Measurements from ENCODE around the gene BSDC1.
"Not testable (repeated sequence)": the region's sequence is repeated elsewhere in the genome, so short reads cannot be mapped to it uniquely, and the experiment has no call there.

Gene BSDC1

DNA sequence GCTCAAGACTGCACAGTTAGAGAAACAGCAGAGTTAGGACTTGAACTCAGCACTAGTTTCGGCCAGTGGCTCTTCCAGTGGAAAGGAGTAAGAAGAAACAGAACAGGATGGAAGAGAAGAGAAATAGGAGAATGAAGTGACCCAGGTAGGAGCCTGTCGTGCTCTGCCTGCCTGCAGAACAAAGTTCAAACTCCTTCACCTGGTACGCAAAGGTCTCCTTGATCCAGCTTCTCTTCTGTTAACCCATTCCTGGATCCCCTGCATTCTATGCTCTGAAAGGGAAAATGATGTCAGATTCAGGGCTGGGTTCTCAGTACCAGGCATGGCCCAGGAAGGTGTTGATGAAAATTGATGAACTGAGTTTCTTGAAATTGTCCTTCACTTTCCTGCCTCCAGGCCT lies 35.8 kb downstream of the BSDC1 start:
- no peak for DNase-seq (ENCODE audit: low read depth)

DNA sequence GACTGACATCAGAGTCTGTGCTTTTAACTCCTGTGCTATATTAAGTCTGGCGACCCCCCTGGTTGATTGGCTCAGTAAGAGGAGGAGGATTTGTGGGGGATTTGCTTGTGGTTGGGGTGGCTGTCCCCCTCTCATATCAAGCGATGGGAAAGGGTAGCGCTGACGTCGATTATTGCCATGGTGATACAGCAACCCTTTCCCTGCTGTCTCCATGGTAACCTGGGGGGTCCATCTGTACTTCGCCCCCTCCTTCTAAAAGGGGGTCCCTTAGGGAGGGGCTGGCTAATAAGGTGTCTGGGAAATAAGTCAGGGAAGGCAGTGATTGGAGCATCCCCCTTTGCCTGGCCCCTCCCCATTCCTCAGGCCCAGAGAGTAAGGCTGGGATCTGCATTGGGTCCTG lies 36.6 kb downstream of the BSDC1 start:
- DNase-seq (ENCODE audit: low read depth), result no peak

DNA sequence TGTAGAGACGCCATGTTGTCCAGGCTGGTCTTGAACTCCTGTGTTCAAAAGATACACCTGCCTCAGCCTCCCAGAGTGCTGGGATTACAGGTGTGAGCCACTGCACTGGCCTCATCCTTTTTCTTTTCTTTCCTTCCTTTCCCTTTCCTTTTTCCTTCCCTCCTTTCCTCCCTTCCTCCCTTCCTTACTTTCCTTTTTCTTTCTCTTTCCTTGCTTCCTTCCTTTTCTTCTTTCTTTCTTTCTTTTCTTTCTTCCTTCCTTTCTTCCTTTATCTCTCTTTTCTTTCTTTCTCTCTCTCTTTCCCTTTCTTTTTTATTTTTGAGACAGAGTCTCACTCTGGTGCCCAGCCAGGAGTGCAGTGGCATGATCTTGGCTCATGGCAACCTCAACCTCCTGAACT lies 37.8 kb downstream of the BSDC1 start:
- no peak for DNase-seq (ENCODE audit: low read depth)

DNA sequence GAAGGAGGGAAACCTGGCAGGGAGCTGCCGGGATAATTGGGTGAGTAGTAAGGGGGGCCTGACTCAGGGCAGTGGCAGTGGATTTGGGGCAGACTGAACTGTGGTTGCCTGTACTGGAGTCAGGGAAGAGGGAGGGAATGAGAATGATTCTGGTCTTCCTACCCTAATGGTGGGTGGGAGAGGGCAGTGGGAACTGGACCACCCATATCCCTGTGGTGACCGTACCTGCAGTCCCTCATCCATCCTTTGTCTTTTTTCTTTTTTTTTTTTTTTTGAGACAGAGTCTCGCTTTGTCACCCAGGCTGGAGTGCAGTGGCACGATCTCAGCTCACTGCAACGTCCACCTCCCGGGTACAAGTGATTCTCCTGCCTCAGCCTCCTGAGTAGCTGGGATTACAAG lies 38.5 kb downstream of the BSDC1 start:
- not testable (repeated sequence) for DNase-seq (ENCODE audit: low read depth)

DNA sequence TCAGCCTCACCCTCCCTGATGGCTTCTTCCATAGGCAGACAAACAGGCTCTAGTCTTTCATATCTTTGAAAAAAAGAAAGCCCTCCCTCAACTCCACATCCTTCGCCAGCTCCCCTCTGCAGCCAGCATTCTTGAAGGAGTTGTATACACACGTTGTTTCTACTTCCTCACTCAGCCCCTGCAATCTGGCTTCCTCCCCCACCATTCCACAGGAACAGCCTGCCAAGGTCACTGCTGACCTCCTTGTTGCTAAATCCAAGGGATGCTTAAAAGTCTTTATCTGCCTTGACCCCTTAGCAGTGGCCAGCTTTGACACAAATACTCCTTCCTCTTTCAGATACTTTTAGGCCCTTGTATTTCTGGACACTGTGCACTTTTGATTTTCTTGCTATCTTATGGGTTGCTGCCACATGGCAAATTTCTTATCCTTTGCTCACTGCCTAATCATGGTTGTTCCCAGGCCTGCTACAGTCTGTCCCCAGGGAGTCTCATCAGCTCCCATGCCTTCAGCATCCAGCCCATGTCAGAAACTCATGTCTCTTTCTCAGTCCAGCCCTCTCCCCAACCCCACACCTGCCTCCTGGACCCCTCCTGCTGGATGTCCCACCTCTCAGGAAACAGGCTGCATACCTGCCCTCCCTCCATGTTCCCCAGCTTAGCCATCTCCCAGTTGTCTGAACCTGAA lies 40.2 kb downstream of the BSDC1 start:
- no peak for DNase-seq (ENCODE audit: low read depth)

DNA sequence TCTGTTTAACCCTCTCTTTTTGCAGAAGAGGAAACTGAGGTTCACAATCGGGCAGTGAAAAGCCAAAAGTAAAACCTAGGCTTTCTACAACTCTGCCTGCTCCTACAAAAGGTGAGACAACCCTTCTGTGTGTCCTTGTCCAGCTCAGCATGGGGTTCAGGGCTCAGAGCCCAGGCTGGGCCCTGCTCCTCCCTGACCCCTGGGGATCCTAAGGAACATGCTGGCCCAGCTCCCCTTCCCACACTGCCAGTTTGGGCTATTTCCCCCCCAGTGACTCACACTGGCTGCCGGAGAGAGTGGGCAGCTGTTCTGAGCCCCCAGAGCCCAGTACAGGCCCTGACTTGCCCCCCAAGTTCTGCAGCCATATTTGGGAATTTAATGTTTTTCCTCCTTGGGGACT lies 40.8 kb downstream of the BSDC1 start:
- no peak for DNase-seq (ENCODE audit: low read depth)

DNA sequence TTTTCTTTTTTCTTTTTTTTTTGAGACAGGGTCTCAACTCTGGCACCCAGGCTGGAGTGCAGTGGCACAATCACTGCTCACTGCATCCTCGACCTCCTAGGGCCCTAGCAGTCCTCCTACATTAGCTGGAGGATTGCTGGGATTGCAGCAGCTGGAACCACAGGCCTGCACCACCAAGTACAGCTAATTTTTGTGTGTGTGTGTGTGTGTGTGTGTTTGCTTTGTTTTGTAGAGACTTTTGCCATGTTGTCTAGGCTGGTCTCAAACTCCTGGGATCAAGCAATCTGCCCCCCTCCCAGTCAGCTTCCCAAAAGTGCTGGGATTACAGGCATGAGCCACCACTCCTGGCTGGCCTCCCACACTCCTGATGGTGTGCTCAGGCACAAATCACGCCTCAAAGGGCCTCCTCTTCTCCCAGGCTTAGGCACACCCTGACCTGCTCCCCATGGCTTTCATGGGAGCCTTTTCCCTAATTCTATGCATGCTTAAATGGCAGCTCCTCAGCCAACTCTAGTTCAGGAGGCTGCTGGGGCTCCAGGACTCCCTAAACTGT lies 41.3 kb downstream of the BSDC1 start:
- no peak for DNase-seq (ENCODE audit: low read depth)

DNA sequence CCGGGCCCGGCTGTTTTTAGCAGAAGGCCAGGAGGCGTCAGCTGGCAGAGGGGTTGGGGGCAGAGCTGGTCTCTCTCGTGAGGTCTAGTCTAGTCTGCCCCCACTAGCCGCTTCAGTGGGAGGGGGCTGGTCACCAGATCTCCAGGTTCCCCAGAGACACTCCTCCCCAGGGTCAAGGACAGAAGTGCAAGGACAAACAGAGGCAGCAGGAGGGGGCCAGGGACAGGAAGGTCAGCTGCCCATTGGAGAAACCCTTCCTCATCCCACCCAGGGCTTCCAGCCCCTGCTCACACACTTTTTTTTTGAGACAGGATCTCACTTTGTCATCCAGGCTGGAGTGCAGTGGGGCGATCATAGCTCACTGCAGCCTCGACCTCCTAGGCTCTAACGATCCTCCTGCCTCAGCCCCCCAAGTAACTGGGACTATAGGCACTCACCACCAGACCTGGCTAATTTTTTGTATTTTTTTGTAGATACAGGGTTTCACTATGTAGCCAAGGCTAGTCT lies 41.9 kb downstream of the BSDC1 start:
- no peak for DNase-seq (ENCODE audit: low read depth)

DNA sequence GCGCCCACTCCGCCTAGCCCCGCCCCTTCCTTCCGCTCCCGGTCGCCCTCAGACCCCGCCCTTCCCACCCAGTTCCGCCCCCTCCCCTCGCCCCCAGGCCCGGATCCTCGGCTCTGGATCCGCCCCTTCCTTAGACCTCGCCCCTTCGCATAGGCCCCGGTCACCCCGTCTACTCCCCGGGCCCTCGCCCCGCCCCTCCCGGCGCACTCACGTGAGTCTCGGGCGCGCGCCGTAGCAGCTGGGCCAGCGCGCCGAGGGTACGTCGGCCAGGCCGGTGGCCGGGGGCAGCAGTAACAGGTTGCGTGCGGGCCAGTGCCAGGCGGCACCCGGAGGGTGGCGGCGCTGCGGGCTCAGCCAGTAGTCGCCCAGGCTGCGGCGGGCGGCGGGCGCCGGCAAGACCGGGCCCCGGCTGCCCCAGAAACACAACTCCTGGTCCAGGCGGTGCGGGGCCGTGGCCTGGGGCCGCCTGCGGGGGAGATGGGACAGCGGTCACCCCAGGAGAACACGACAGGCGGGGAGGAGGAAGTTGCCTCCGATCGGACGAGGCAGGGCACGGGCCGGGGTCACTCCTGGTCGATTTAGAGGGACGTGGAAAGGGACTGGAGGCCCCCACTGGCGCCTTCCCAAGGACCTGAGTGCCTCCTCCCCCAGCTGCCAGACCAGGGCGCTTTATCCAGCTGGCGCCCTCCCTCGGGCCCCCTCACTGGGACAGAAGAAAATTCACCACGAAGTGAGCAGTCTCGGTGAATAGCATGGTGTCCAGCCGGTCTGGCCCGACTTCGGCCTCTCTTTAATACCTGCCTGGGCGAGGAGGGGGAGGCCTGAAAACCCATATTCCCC lies 42.6 kb downstream of the BSDC1 start:
- DNase-seq (ENCODE audit: low read depth), result peak; percentile 83

DNA sequence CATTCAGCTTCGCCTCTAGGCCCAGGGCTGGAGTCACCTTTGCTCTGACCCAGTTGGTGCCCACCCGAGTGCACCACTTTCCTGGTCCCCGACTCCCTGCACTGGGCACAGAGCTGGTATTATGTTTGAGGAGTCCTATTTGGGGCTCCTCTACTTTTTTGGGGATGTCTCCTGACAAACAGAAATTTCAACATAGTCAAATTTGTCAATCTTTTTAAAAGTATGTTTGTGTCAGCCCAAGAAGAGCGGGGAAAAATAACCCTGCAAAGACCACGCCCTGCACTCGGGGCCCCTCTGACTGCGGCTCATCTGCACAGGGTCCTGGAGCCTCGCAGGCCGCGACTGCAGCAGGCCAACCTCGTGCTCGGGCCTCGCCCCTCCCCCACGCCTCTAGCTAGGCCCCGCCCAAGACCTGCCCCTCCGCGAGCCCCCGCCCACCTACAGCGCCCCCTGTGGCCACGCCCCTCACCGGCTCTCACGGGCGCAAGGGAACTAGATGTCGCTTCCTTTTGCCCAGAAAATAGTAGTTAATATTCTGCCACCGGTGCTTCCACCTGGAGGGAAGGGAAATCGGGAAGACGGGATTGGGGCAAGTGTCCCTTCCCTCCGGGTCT lies 43.3 kb downstream of the BSDC1 start:
- DNase-seq (ENCODE audit: low read depth), result peak; percentile 60

DNA sequence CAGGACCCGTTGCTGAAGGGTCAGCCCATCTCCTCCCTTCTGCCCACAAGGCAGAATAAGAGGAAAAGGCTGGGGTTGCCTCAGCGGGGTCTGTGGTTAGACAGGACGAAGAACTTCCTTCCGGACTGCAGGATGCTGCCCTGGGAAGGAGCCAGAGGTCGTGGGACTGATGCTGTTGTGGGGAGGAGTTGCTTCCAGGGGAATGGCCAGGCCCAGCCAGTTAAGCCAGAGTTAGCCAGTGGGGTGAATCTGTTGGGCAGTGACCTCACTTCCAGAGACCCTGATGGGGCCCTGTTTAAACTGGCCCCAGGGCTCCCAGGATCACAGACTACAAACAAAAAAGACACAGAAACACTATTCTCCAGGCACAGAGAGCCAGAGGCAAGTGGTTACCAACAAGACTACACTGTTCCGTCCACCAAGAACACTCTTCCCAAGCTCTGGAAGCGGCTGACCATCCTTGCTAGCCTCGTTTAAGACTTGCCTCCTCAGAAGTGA lies 45.0 kb downstream of the BSDC1 start:
- no peak for DNase-seq (ENCODE audit: low read depth)

DNA sequence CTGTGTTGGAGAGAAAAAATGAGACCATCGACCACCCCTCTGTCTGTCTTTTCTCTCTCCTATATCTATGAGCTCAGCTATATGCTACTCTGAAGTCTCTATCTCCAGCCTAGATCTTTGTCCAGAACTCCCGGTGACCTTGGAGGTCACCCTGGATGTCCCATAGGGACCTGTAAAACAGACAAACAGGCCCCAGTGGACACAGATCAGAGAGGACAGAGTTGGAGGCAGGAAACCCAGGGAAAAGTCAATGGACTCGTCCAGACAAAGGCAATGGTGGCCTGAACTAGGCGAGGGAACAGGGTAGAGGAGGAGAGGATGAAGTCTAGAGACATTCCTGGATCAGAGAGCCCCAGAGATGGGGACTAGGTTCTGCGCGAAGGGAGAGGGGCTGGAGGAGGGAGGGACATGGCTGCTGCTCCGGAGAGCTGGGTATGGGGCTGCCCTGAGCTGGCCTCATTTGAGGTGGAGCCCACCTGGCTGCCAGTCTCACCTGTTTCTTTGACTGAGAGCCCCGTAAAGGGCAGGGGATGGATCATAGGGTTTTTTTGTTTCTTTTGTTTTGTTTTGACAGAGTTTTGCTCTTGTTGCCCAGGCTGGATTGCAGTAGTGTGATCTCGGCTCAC lies 47.6 kb downstream of the BSDC1 start:
- DNase-seq (ENCODE audit: low read depth), result no peak

DNA sequence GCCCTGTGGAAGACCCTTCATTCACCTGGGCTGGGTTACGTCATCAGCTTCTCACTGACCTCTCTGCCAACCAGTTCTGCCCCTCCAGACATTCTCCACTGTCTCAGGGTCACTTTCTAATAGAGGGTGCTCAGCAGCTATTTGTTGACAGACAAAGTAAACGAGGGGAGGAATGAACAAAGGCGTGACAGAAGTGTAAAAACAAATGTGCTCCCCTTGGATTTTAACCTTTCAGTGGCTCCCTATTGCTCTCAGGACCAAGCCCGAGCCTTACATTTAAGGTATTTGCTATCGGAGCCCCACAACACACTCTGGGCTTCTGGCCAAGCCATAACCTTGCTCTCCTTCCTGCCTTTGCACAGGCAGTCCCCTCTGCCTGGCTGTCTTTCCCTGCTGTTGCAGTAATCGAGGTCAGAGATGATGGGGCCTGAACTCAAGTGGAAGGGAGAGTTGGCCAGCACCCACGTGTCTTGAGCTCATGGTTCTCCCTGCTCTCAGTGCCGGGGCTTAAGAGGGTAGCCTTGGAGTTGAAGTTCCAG lies 48.9 kb downstream of the BSDC1 start:
- DNase-seq (ENCODE audit: low read depth), result no peak

DNA sequence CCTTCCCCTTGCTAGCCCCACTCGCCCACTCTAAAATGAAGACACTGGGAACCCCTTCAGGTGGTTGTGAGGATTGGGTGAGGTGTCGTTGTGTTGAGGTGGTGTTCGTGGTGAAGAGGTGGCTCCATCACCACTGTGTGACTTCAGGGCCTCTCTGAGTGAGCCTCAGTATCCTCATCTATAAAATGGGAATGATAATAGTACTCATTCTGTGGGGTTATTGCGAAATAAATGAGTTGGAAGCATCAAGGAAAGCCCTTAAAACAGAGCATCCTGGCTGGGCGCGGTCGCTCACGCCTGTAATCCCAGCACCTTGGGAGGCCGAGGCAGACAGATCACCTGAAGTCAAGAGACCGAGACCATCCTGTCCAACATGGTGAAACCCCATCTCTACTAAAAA lies 51.5 kb downstream of the BSDC1 start:
- no peak for DNase-seq (ENCODE audit: low read depth)

DNA sequence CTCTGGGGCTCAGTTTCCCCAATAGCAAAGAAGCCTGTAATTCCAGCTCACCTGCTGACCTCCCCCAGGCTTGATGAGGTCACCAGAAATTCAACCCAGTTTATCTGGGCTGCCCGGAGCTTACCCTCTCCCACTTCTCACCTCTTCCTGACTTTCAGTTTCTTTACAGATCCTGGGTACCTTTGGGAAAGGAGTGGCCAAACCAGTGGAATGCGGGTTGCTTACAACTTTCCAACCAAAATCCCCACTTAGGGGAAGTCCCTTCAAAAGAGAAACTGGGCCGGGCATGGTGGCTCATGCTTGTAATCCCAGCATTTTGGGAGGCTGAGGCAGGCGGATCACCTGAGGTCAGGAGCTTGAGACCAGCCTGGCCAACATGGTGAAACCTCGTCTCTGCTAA lies 52.3 kb downstream of the BSDC1 start:
- DNase-seq (ENCODE audit: low read depth), result no peak

DNA sequence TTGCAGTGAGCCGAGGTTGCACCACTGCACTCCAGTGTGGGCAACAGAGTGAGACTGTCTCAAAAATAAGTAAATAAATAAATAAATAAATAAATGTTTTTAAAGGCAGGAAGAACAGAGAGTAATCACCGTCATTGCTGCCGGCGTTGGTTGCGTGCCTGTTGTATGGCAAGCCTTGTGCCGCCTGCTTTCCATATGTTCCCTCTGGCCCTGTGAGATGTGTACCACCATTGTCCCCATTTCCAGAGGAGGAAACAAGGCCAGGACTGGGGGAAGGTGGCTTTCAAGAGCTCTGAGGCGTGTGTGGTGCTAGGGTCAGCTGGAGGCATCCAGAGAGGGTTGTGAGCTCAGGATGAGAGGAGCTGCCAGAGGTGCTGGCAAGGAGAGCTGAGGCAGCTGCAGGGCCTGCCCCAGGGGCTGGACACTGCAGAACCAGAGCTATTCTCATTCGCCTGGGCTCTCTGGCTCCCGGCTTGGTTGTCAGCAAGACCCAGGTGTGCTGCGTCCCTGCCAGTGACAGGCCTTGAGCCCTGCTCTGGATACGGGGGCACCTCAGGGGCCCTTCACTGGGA lies 53.0 kb downstream of the BSDC1 start:
- DNase-seq (ENCODE audit: low read depth), result no peak

DNA sequence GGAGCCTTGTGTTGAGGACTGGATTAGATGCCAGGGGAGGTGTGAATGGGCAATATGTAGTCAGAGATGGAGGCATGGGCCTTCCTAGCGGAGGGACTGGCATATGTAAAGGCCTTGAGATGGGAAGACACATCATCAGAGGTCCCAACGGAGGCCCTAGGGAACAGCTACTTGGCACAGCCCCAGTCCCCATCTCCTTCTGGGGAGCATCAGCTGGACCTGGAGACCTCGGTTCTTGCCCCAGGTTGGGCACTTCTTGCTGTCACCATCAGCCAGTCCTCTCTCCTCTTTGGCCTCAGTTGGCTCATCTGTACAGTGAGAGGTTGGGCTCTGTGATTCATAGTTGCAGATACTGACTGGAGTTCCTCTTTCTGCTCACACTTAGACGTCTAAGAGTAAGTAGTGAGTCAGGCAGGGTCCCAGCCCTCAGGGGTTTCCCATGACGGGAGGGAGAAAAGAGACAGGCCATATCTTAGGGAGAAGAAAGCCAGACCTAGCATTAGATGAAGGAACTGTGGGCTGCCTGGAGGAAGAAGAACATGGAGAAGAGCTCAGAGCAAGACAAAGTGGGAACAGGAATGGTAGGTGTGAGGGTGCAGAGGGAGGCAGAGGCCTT lies 54.8 kb downstream of the BSDC1 start:
- no peak for DNase-seq (ENCODE audit: low read depth)

DNA sequence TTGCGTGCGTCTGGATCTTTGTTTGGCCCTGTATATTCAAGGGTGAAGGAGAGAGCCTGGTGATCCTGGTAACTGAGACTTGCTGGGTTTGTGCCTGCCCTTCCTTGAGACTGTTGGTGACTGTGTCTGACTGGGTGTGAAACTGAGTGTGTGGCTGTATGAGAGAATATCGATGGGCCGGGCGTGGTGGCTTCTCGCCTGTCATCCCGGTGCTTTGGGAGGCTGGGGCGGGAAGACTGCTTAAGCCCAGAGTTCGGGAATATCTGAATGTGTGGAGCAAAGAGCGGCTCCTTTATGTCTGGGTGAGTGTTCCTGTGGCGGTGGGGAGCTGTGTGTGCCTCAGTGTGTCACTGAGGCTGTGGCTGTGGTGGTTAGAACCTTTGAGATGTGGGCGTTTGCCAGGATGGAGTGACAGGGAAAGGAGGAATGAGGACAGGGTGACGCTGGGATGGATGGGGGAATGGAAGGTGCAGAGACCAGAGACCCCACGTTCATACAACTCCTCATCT lies 55.5 kb downstream of the BSDC1 start:
- no peak for DNase-seq (ENCODE audit: low read depth)

DNA sequence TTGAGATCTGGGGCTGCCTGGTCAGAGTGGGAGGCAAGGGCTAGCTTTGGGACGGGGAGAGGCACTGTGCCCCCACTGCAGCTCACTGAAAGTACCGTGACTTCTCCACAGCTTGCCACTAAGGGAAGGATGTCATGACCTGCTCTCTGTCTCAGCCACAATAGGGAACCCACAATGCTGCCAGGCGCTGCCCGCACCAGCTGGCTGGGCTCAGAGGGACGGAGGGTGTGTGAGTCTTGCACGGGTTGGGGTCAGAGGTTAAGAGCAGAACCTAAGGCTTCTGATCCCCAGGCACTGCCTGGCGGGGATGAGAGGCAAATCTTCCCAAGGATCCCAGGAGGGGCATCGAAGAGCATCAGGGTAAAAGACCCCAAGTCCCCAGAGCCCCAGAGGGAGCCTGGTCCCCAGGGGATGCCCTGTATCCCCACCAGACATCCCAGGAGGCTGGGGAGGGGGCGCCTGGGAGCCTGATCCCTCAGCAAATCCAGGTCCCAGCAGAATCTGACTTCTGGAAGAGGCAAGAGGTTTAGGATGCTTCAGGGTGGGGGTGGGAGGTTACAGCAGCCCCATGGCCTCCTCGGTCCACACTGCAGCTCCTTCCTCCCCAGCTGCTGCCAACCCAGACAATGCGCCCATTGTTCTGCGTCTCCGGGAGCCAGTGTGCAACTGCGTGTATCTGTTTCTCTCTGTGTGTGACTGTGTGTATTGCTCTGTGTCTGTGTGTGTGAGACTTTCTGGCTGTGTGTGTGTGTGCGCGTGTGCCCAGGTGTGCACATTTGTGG lies 56.2 kb downstream of the BSDC1 start:
- no peak for DNase-seq (ENCODE audit: low read depth)

Data from stimulated activated CD8-positive, alpha-beta memory T cell treated with anti-CD3 and anti-CD28 coated beads, Interleukin-15, amount 100 ng/mL, for 1 hour (primary cell).